Gastroesophageal sphincter (tissue), 3 donors: Measurements from ENCODE around the gene ATXN7L3.

ENCODE experiments used
- CTCF ChIP-seq, 4 experiments: fragments of 200-600 bp in 2 of 4; fragments of 450-650 bp in 2 of 4; sonication (generic) in 1 of 4; IDR thresholded peaks; one replicate each; pipeline ENCODE4 v1.5.1; 2017 to 2019; ENCODE audit warnings: antibody characterized with exemption in 4 of 4, mild to moderate bottlenecking in 2 of 4, moderate library complexity in 2 of 4
- EP300 ChIP-seq: sonication (generic); formaldehyde crosslinking; IDR thresholded peaks from one replicate; pipeline ENCODE4 v1.6.1; 2017; ENCODE audit warnings: antibody characterized with exemption, mild to moderate bottlenecking
- POLR2AphosphoS5 ChIP-seq: sonication (generic); formaldehyde crosslinking; IDR thresholded peaks from one replicate; pipeline ENCODE4 v1.6.1; 2017; ENCODE audit warnings: antibody characterized with exemption

DNA sequence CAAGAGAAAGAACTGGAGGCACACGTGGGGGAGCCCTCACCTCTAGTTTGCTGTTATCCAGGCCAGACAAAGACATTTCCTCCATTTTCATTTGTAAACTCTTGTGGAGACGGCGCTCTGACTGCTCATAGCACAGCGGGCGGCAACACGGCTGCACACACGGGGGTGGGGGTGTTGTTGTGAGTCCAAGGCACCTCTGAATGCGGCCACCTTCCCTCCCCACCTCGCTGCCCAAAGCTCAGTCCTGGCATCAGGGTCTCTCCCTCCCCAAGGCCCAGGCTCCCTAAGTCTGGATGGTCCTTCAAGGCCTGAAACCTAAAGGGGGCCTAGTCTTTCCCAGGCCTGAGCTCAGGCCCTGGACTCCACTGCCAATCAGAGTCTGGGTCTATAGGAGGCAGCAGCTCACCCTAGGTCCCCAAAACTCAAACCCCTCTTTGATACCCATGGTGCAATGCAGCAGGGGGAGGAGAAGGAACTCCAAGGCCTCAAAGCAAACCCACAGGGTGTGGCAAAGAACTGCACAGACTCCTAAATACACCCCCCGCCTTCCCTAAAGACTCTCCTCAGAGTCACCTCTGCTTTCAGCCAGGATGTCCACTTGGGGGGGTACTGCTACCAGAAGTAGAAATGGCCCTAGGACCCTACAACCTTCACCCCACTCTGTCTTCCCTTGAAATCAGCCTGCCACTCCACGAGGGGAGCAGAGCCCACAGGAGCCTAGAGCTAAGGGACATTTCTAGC, 1.5 kb downstream of the ATXN7L3 start:
- TF ChIP-seq CTCF (IDR thresholded peaks at IDR 0.05): peak in 1 of 4 experiments; percentile 8
- no peak for TF ChIP-seq POLR2AphosphoS5
- TF ChIP-seq EP300: no peak
